B cell (primary cell): ENCODE measurements around the gene DPYD.

ENCODE experiments used
- CTCF ChIP-seq: fragments of 200-600 bp; IDR thresholded peaks from one replicate; pipeline ENCODE4 v1.8.0; 2022; ENCODE audit warnings: antibody characterized with exemption, mild to moderate bottlenecking
- EZH2 ChIP-seq: IDR thresholded peaks from 2 replicates; pipeline ENCODE4 v1.6.1; 2012; ENCODE audit warnings: borderline replicate concordance, low read depth, mild to moderate bottlenecking, moderate library complexity, low read length; ENCODE audit not compliant: insufficient read depth, poor library complexity, severe bottlenecking

GRCh38 chr1:97252925-97253324 is 667.9 kb downstream of the DPYD start:
- no peak for TF ChIP-seq CTCF
- no peak for TF ChIP-seq EZH2
